Cerebellar cortex (tissue), 1 donor: Measurements from ENCODE around the gene G6PD.
A peak's percentile ranks its signal among the peaks of the same experiment; 100 is the strongest.
"Not testable (repeated sequence)": the region's sequence is repeated elsewhere in the genome, so short reads cannot be mapped to it uniquely, and the experiment has no call there.

ENCODE experiments used
- DNase-seq: peaks from one replicate; pipeline ENCODE4 v3.0.0-alpha.2; 2015; ENCODE audit warnings: low spot score

G6PD gene

GRCh38 chrX:154542723-154543424 lies 3.8 kb downstream of the G6PD start:
- DNase-seq: peak; percentile 55

- peak; percentile 32 for DNase-seq
These were observed 4.5 kb downstream of the G6PD start for GRCh38 chrX:154541896-154542722.

GRCh38 chrX:154541589-154541895 lies 5.1 kb downstream of the G6PD start:
- DNase-seq: no peak

- DNase-seq: no peak
These were observed 5.6 kb downstream of the G6PD start for GRCh38 chrX:154540897-154541535.

- DNase-seq: not testable (repeated sequence)
These were observed 6.3 kb downstream of the G6PD start for GRCh38 chrX:154540365-154540764.

- DNase-seq: no peak
These were observed 7.6 kb downstream of the G6PD start for GRCh38 chrX:154539077-154539476.

- DNase-seq: no peak
These were observed 10.8 kb downstream of the G6PD start for GRCh38 chrX:154535892-154536291.

- DNase-seq: peak; percentile 73
These were observed 11.9 kb downstream of the G6PD start for GRCh38 chrX:154534526-154535322.

- DNase-seq: no peak
These were observed 14.0 kb downstream of the G6PD start for GRCh38 chrX:154532690-154533089.

GRCh38 chrX:154531626-154532025 lies 15.0 kb downstream of the G6PD start:
- DNase-seq: no peak

- DNase-seq: no peak
These were observed 16.4 kb downstream of the G6PD start for GRCh38 chrX:154530286-154530685.

- no peak for DNase-seq
These were observed 17.4 kb downstream of the G6PD start for GRCh38 chrX:154529206-154529612.

- peak; percentile 82 for DNase-seq
These were observed 19.6 kb downstream of the G6PD start for GRCh38 chrX:154526901-154527675.

GRCh38 chrX:154525606-154526490 lies 20.8 kb downstream of the G6PD start:
- no peak for DNase-seq

GRCh38 chrX:154519389-154519788 lies 27.3 kb downstream of the G6PD start:
- no peak for DNase-seq

- no peak for DNase-seq
These were observed 29.4 kb downstream of the G6PD start for GRCh38 chrX:154517101-154517781.

- DNase-seq: peak; percentile 32
These were observed 30.0 kb downstream of the G6PD start for GRCh38 chrX:154516656-154517100.

- DNase-seq: peak; percentile 87
These were observed 30.5 kb downstream of the G6PD start, which contains the start of gene FAM3A for GRCh38 chrX:154515966-154516655. Gene FAM3A (minus strand): TSS chrX:154516232. CDS start chrX:154515772, 460 bp downstream.
